ENCODE results near the gene FAF1.

DNA sequence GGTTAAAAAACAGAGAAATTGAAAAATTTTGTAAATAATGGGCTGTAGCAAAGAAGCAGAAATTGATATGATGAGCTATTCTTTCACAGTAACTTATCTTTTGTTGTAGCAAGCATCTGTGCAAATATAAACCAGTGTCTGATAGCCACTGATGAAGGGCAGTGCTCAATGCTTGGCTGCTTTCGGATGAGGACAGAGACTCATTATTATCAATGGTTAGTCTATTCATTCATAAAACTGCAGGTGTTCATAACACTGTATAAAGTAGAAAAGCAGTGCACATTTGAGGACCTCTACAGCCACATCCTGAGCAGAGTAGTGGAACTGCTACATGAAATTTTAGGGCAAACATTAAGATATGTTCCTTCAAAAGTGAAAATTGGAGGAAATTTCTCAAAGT, 107.2 kb downstream of the FAF1 start:
- no peak for TF ChIP-seq CTCF (IDR thresholded peaks at IDR 0.05)
- no peak for TF ChIP-seq POLR2A (IDR thresholded peaks at IDR 0.05)
